ENCODE data around the gene EFHD2.
"Not testable (repeated sequence)": the region's sequence is repeated elsewhere in the genome, so short reads cannot be mapped to it uniquely, and the experiment has no call there.

Gene EFHD2

GRCh38 chr1:15433471-15433870, 23.8 kb downstream of the EFHD2 start:
- DNase-seq: no peak

GRCh38 chr1:15434739-15435138, 25.1 kb downstream of the EFHD2 start:
- DNase-seq: not testable (repeated sequence)

- no peak for DNase-seq
These were observed 25.8 kb downstream of the EFHD2 start for GRCh38 chr1:15435239-15436077.

- no peak for DNase-seq
These were observed 27.3 kb downstream of the EFHD2 start for GRCh38 chr1:15436881-15437442.

- no peak for DNase-seq
These were observed 29.6 kb downstream of the EFHD2 start for GRCh38 chr1:15439325-15439724.

GRCh38 chr1:15440357-15440756, 30.7 kb downstream of the EFHD2 start:
- no peak for DNase-seq

GRCh38 chr1:15441247-15441646, 31.6 kb downstream of the EFHD2 start:
- no peak for DNase-seq

- no peak for DNase-seq
These were observed 32.4 kb downstream of the EFHD2 start for GRCh38 chr1:15442119-15442518.

- DNase-seq: no peak
These were observed 33.1 kb downstream of the EFHD2 start for GRCh38 chr1:15442759-15443158.

GRCh38 chr1:15443281-15443680, 33.6 kb downstream of the EFHD2 start:
- DNase-seq: no peak

- DNase-seq: no peak
These were observed 35.0 kb downstream of the EFHD2 start for GRCh38 chr1:15444468-15445389.

GRCh38 chr1:15445390-15446122, 35.9 kb downstream of the EFHD2 start:
- DNase-seq: no peak

GRCh38 chr1:15446212-15446611, 36.5 kb downstream of the EFHD2 start:
- DNase-seq: no peak

- DNase-seq: no peak
These were observed 39.3 kb downstream of the EFHD2 start for GRCh38 chr1:15448877-15449462.

- no peak for DNase-seq
These were observed 39.9 kb downstream of the EFHD2 start for GRCh38 chr1:15449567-15449966.

GRCh38 chr1:15451014-15451722, 41.5 kb downstream of the EFHD2 start:
- DNase-seq: no peak

- DNase-seq: no peak
These were observed 42.5 kb downstream of the EFHD2 start for GRCh38 chr1:15452216-15452615.

GRCh38 chr1:15452866-15453571, 43.3 kb downstream of the EFHD2 start:
- DNase-seq: no peak

- DNase-seq: no peak
These were observed 44.0 kb downstream of the EFHD2 start for GRCh38 chr1:15453734-15454133.

GRCh38 chr1:15454256-15454655, 44.6 kb downstream of the EFHD2 start:
- no peak for DNase-seq

GRCh38 chr1:15455522-15455921, 45.8 kb downstream of the EFHD2 start:
- no peak for DNase-seq
